Large intestine (tissue), 3 donors: ENCODE data around the gene EXOC3. TPM values are rescaled to one million over a fixed set of nuclear protein-coding genes. Genes with fewer than 3 reads are reported as not detected.
"Not testable (repeated sequence)": the region's sequence is repeated elsewhere in the genome, so short reads cannot be mapped to it uniquely, and the experiment has no call there.

Experiments
- DNase-seq, 2 donors: peaks; one replicate each; pipeline versions ENCODE4 v3.0.0 to v3.0.0-alpha.2; 2013
- H3K27ac ChIP-seq: one replicate; pipeline ENCODE4 v1.5.1; 2013; ENCODE audit warnings: low read length
- H3K27me3 ChIP-seq: 2 replicates; pipeline ENCODE4 v1.6.1; 2013; ENCODE audit warnings: low read length; ENCODE audit not compliant: control insufficient read depth, insufficient read depth
- H3K36me3 ChIP-seq: 2 replicates; pipeline ENCODE4 v1.6.1; 2013; ENCODE audit warnings: low read length; ENCODE audit not compliant: control insufficient read depth, insufficient read depth
- H3K4me1 ChIP-seq: one replicate; pipeline ENCODE4 v1.6.1; 2013; ENCODE audit warnings: low read length; ENCODE audit not compliant: control insufficient read depth, insufficient read depth
- H3K4me3 ChIP-seq: one replicate; pipeline ENCODE4 v1.5.1; 2013; ENCODE audit warnings: low read length
- H3K9me3 ChIP-seq: one replicate; pipeline ENCODE4 v1.6.1; 2013; ENCODE audit warnings: mild to moderate bottlenecking, low read depth, low read length, moderate library complexity; ENCODE audit not compliant: control insufficient read depth
- WGBS: methylation state at CpG from one replicate; pipeline ENCODE4 v1.1.5; 2013; ENCODE audit warnings: low lambda C conversion rate; ENCODE audit not compliant: insufficient coverage; 5-methylcytosine and 5-hydroxymethylcytosine counted together
- polyA plus RNA-seq: library from polyadenylated mRNA; unstranded; fragments of 120-200 nt; gene quantifications from one replicate; pipeline ENCODE4 v1.2.1, GENCODE V29; 2013

EXOC3 gene
- polyA plus RNA-seq, 1 donor = 59.1 TPM

GRCh38 chr5:399296-400281, 43.4 kb upstream of the EXOC3 start:
- no peaks in the 10 kb centered on the region for H3K36me3 ChIP-seq
- H3K4me3 ChIP-seq = no peak overlapping the region
- H3K9me3 ChIP-seq = peaks cover 9% of the 10 kb centered on the region
- 7% methylated on average over 3 of the region's 45 CpGs for WGBS
- H3K4me1 ChIP-seq = peaks cover 16% of the 10 kb centered on the region
- H3K27ac ChIP-seq = peak overlapping the region; percentile 53
- DNase-seq = peak; percentile 80 to 88
- H3K27me3 ChIP-seq = peaks cover 9% of the 10 kb centered on the region

GRCh38 chr5:400282-401145, 42.5 kb upstream of the EXOC3 start:
- Histone ChIP-seq H3K4me3 (no peak overlapping the region), H3K27me3 (peaks cover 9% of the 10 kb centered on the region), H3K4me1 (peaks cover 16% of the 10 kb centered on the region), H3K36me3 (no peaks in the 10 kb centered on the region), H3K9me3 (peaks cover 9% of the 10 kb centered on the region), H3K27ac (peak overlapping the region; percentile 53)
- DNase-seq = no peak
- 14% methylated on average over 1 of the region's 26 CpGs for WGBS

GRCh38 chr5:401146-402034, 41.6 kb upstream of the EXOC3 start:
- Histone ChIP-seq H3K4me3 (no peak overlapping the region), H3K27ac (no peak overlapping the region), H3K4me1 (peaks cover 16% of the 10 kb centered on the region), H3K9me3 (peaks cover 9% of the 10 kb centered on the region), H3K36me3 (no peaks in the 10 kb centered on the region), H3K27me3 (peaks cover 9% of the 10 kb centered on the region)
- 100% methylated on average over 1 of the region's 24 CpGs for WGBS
- DNase-seq = no peak

- not testable (repeated sequence) for H3K27ac ChIP-seq, DNase-seq, H3K9me3 ChIP-seq, H3K36me3 ChIP-seq, H3K27me3 ChIP-seq, H3K4me3 ChIP-seq
- peaks cover 16% of the 10 kb centered on the region for H3K4me1 ChIP-seq
- no CpG with 5 or more reads among the region's 17 CpGs for WGBS
Observed at GRCh38 chr5:402219-402614, 40.8 kb upstream of the EXOC3 start.

- peaks cover 9% of the 10 kb centered on the region for H3K27me3 ChIP-seq
- no peaks in the 10 kb centered on the region for H3K36me3 ChIP-seq
- no peak overlapping the region for H3K27ac ChIP-seq
- DNase-seq = no peak
- peaks cover 9% of the 10 kb centered on the region for H3K9me3 ChIP-seq
- 91% methylated on average over 4 of the region's 20 CpGs for WGBS
- H3K4me1 ChIP-seq = peaks cover 16% of the 10 kb centered on the region
- no peak overlapping the region for H3K4me3 ChIP-seq
Observed at GRCh38 chr5:402615-403359, 40.2 kb upstream of the EXOC3 start.

GRCh38 chr5:403995-404394, 39.0 kb upstream of the EXOC3 start:
- Histone ChIP-seq H3K9me3 (peaks cover 5% of the 10 kb centered on the region), H3K4me1 (peaks cover 13% of the 10 kb centered on the region), H3K4me3 (no peak overlapping the region), H3K27me3 (peaks cover 9% of the 10 kb centered on the region), H3K27ac (no peak overlapping the region), H3K36me3 (no peaks in the 10 kb centered on the region)
- no peak for DNase-seq
- 95% methylated on average over 7 of the region's 11 CpGs for WGBS

GRCh38 chr5:404666-405241, 38.2 kb upstream of the EXOC3 start:
- H3K27ac ChIP-seq = no peak overlapping the region
- H3K9me3 ChIP-seq = peaks cover 2% of the 10 kb centered on the region
- no CpG with 5 or more reads among the region's 12 CpGs for WGBS
- peaks cover 6% of the 10 kb centered on the region for H3K4me1 ChIP-seq
- DNase-seq = no peak
- peaks cover 4% of the 10 kb centered on the region for H3K27me3 ChIP-seq
- H3K36me3 ChIP-seq = no peaks in the 10 kb centered on the region
- no peak overlapping the region for H3K4me3 ChIP-seq

GRCh38 chr5:405421-405820, 37.6 kb upstream of the EXOC3 start:
- WGBS = 85% methylated on average over 4 of the region's 18 CpGs
- no peak for DNase-seq
- Histone ChIP-seq H3K27me3 (no peaks in the 10 kb centered on the region), H3K9me3 (no peaks in the 10 kb centered on the region), H3K27ac (no peak overlapping the region), H3K36me3 (no peaks in the 10 kb centered on the region), H3K4me3 (no peak overlapping the region), H3K4me1 (no peaks in the 10 kb centered on the region)

- Histone ChIP-seq H3K9me3 (no peaks in the 10 kb centered on the region), H3K27me3 (no peaks in the 10 kb centered on the region), H3K4me3 (no peak overlapping the region), H3K27ac (no peak overlapping the region), H3K4me1 (no peaks in the 10 kb centered on the region), H3K36me3 (no peaks in the 10 kb centered on the region)
- DNase-seq = no peak
- WGBS = no CpG with 5 or more reads among the region's 9 CpGs
Observed at GRCh38 chr5:406041-406440, 36.9 kb upstream of the EXOC3 start.
